Neuron (in vitro differentiated cells): ENCODE measurements around the gene ARHGEF1.

ENCODE experiments used
- H2AFZ ChIP-seq: one replicate; pipeline ENCODE4 v1.6.1; 2013; ENCODE audit warnings: low read depth, mild to moderate bottlenecking, inconsistent platforms, low read length, moderate library complexity
- H3K27me3 ChIP-seq: one replicate; pipeline ENCODE4 v1.6.1; 2013; ENCODE audit warnings: low read length; ENCODE audit not compliant: insufficient read depth
- H3K36me3 ChIP-seq: one replicate; pipeline ENCODE4 v1.6.1; 2013; ENCODE audit warnings: low read length; ENCODE audit not compliant: insufficient read depth
- H3K4me1 ChIP-seq: one replicate; pipeline ENCODE4 v1.6.1; 2013; ENCODE audit warnings: low read length; ENCODE audit not compliant: insufficient read depth
- H3K4me3 ChIP-seq: 2 replicates; pipeline ENCODE4 v1.5.1; 2013; ENCODE audit warnings: mild to moderate bottlenecking, low read length, moderate library complexity
- H3K9me3 ChIP-seq: one replicate; pipeline ENCODE4 v1.6.1; 2013; ENCODE audit warnings: low read length

The ARHGEF1 gene

GRCh38 chr19:41882568-41883462 is at the start of gene ARHGEF1:
TSS of gene ARHGEF1 (plus strand) at chr19:41883184. CDS start at chr19:41888083, 4,899 bp downstream.
- no peaks in the 10 kb centered on the region for H3K36me3 ChIP-seq
- H3K27me3 ChIP-seq, result peaks cover 24% of the 10 kb centered on the region
- peaks cover 6% of the 10 kb centered on the region for H3K4me1 ChIP-seq
- peak within 1 kb of the TSS; percentile 73 for H3K4me3 ChIP-seq
- peak within 1 kb of the TSS; percentile 86 for H2AFZ ChIP-seq
- H3K9me3 ChIP-seq, result no peaks in the 10 kb centered on the region

GRCh38 chr19:41837981-41838708 is 44.8 kb upstream of the ARHGEF1 start:
- Histone ChIP-seq H2AFZ (no peak overlapping the region), H3K36me3 (no peaks in the 10 kb centered on the region), H3K27me3 (peaks cover 20% of the 10 kb centered on the region), H3K4me3 (no peak overlapping the region), H3K4me1 (no peaks in the 10 kb centered on the region), H3K9me3 (no peaks in the 10 kb centered on the region)

- Histone ChIP-seq H3K9me3 (no peaks in the 10 kb centered on the region), H3K27me3 (peaks cover 20% of the 10 kb centered on the region), H3K4me3 (no peak overlapping the region), H2AFZ (no peak overlapping the region), H3K36me3 (no peaks in the 10 kb centered on the region), H3K4me1 (no peaks in the 10 kb centered on the region)
Observed at GRCh38 chr19:41839211-41839610, 43.8 kb upstream of the ARHGEF1 start.

GRCh38 chr19:41843371-41843770 is 39.6 kb upstream of the ARHGEF1 start:
- H3K9me3 ChIP-seq, result no peaks in the 10 kb centered on the region
- H3K27me3 ChIP-seq, result peaks cover 11% of the 10 kb centered on the region
- H3K4me1 ChIP-seq, result no peaks in the 10 kb centered on the region

GRCh38 chr19:41844601-41845000 is 38.4 kb upstream of the ARHGEF1 start, which contains the start of gene LYPD4:
TSS of gene LYPD4 (minus strand) at chr19:41844683. CDS start at chr19:41839285, 5,398 bp downstream.
- Histone ChIP-seq H3K4me1 (no peaks in the 10 kb centered on the region), H3K4me3 (no peak within 1 kb of the TSS)

More at GRCh38 chr19:41843371-41843770, 39.6 kb upstream of the ARHGEF1 start:
- H3K4me3 ChIP-seq, result no peak overlapping the region
- no peaks in the 10 kb centered on the region for H3K36me3 ChIP-seq
- H2AFZ ChIP-seq, result no peak overlapping the region

GRCh38 chr19:41845001-41845050 is 38.2 kb upstream of the ARHGEF1 start, which contains the start of gene DMRTC2:
TSS of gene DMRTC2 (plus strand) at chr19:41845042. CDS start at chr19:41847429, 2,387 bp downstream.
- H3K4me3 ChIP-seq, result no peak within 1 kb of the TSS
- peaks cover 11% of the 10 kb centered on the region for H3K27me3 ChIP-seq
- no peaks in the 10 kb centered on the region for H3K4me1 ChIP-seq
- H2AFZ ChIP-seq, result no peak within 1 kb of the TSS
- no peaks in the 10 kb centered on the region for H3K9me3 ChIP-seq
- no peaks in the 10 kb centered on the region for H3K36me3 ChIP-seq

More at GRCh38 chr19:41844601-41845000, 38.4 kb upstream of the ARHGEF1 start, which contains the start of gene LYPD4:
- Histone ChIP-seq H3K9me3 (no peaks in the 10 kb centered on the region), H2AFZ (no peak within 1 kb of the TSS), H3K36me3 (no peaks in the 10 kb centered on the region), H3K27me3 (peaks cover 9% of the 10 kb centered on the region)

GRCh38 chr19:41845051-41845590 is 37.9 kb upstream of the ARHGEF1 start:
- Histone ChIP-seq H3K9me3 (no peaks in the 10 kb centered on the region), H3K4me3 (no peak overlapping the region), H3K4me1 (no peaks in the 10 kb centered on the region), H3K27me3 (peaks cover 14% of the 10 kb centered on the region), H2AFZ (no peak overlapping the region), H3K36me3 (no peaks in the 10 kb centered on the region)

- Histone ChIP-seq H3K9me3 (no peaks in the 10 kb centered on the region), H2AFZ (no peak overlapping the region), H3K27me3 (peaks cover 38% of the 10 kb centered on the region), H3K4me3 (no peak overlapping the region), H3K4me1 (no peaks in the 10 kb centered on the region), H3K36me3 (no peaks in the 10 kb centered on the region)
Observed at GRCh38 chr19:41847351-41848105, 35.5 kb upstream of the ARHGEF1 start.

- no peak overlapping the region for H3K4me3 ChIP-seq
- no peaks in the 10 kb centered on the region for H3K9me3 ChIP-seq
- H3K27me3 ChIP-seq, result peaks cover 44% of the 10 kb centered on the region
- no peak overlapping the region for H2AFZ ChIP-seq
- H3K4me1 ChIP-seq, result peaks cover under 1% of the 10 kb centered on the region
- no peaks in the 10 kb centered on the region for H3K36me3 ChIP-seq
Observed at GRCh38 chr19:41848666-41849065, 34.3 kb upstream of the ARHGEF1 start.

- Histone ChIP-seq H3K9me3 (no peaks in the 10 kb centered on the region), H2AFZ (no peak overlapping the region), H3K27me3 (peaks cover 48% of the 10 kb centered on the region), H3K36me3 (no peaks in the 10 kb centered on the region), H3K4me3 (no peak overlapping the region), H3K4me1 (peaks cover 4% of the 10 kb centered on the region)
Observed at GRCh38 chr19:41849067-41849466, 33.9 kb upstream of the ARHGEF1 start.

GRCh38 chr19:41850381-41850780 is 32.6 kb upstream of the ARHGEF1 start:
- no peaks in the 10 kb centered on the region for H3K9me3 ChIP-seq
- H3K4me1 ChIP-seq, result peaks cover 10% of the 10 kb centered on the region
- no peak overlapping the region for H2AFZ ChIP-seq
- H3K27me3 ChIP-seq, result peaks cover 55% of the 10 kb centered on the region
- H3K4me3 ChIP-seq, result no peak overlapping the region
- no peaks in the 10 kb centered on the region for H3K36me3 ChIP-seq

GRCh38 chr19:41851456-41851855 is 31.5 kb upstream of the ARHGEF1 start:
- Histone ChIP-seq H3K9me3 (no peaks in the 10 kb centered on the region), H3K4me3 (no peak overlapping the region), H3K4me1 (peaks cover 10% of the 10 kb centered on the region), H3K36me3 (no peaks in the 10 kb centered on the region), H2AFZ (no peak overlapping the region), H3K27me3 (peaks cover 55% of the 10 kb centered on the region)

- no peak overlapping the region for H3K4me3 ChIP-seq
- peaks cover 10% of the 10 kb centered on the region for H3K4me1 ChIP-seq
- no peaks in the 10 kb centered on the region for H3K9me3 ChIP-seq
- peaks cover 54% of the 10 kb centered on the region for H3K27me3 ChIP-seq
- no peaks in the 10 kb centered on the region for H3K36me3 ChIP-seq
- no peak overlapping the region for H2AFZ ChIP-seq
Observed at GRCh38 chr19:41853344-41853743, 29.6 kb upstream of the ARHGEF1 start.
